Activated naive CD4-positive, alpha-beta T cell treated with anti-CD3 and anti-CD28 coated beads, Interleukin-2, amount 50 U/mL, for 72 hours (primary cell): ENCODE results near the gene PDE6A. TPM values are rescaled to one million over a fixed set of nuclear protein-coding genes. Genes with fewer than 3 reads are reported as not detected.

Source experiments
- ATAC-seq, 2 donors: fragments of 150-1000 bp; cut with Tn5 transposase; 2 replicates each; pipeline ENCODE4 v1.10.0; 2021; ENCODE audit warnings: mild to moderate bottlenecking in 2 of 2, moderate library complexity in 2 of 2
- DNase-seq, 2 donors: peaks; one replicate each; pipeline ENCODE4 v3.0.0; 2021 to 2022; ENCODE audit warnings: low spot score in 2 of 2
- H3K27ac Mint-ChIP-seq, 2 donors: one replicate each; pipeline ENCODE4 v1.8.0; 2022; ENCODE audit warnings: mild to moderate bottlenecking in 2 of 2, mixed read lengths in 2 of 2
- H3K36me3 Mint-ChIP-seq, 2 donors: one replicate each; pipeline ENCODE4 v1.8.0; 2022; ENCODE audit warnings: mixed read lengths in 2 of 2
- H3K9me3 Mint-ChIP-seq, 2 donors: one replicate each; pipeline ENCODE4 v1.8.0; 2022; ENCODE audit warnings: mixed read lengths in 2 of 2
- total RNA-seq, 2 donors: library from RNA; stranded (reverse); gene quantifications; one replicate each; pipeline ENCODE4 v1.2.3, GENCODE V29; 2022

Gene PDE6A
- not detected for total RNA-seq

GRCh38 chr5:149944666-149945065 is at the start of gene PDE6A:
TSS of gene PDE6A (minus strand) at chr5:149944793. CDS start at chr5:149944673, 120 bp downstream.
- Mint-ChIP-seq H3K9me3 (no peaks in the 10 kb centered on the region), H3K27ac (no peak within 1 kb of the TSS), H3K36me3 (no peaks in the 10 kb centered on the region)
- DNase-seq (no peak), ATAC-seq (no peak)

DNA sequence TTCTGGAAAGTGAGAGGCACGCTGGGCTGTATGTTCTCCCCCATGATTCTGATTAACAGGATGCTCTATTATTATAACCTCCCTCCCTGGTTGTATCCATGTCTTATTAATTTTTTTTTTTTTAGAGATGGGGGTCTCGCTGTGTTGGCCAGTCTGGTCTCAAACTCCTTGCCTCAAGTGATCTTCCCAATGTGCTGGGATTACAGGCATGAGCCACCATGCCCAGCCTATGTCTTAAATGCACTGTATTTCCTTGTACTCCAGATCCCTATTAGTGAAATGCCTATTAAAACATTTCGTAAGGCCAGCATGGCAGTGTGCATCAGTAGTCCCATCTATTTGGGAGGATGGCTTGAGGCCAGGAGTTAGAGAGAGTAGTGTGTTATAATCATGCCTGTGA is 48.9 kb upstream of the PDE6A start:
- Mint-ChIP-seq H3K9me3 (no peaks in the 10 kb centered on the region), H3K27ac (peak overlapping the region; percentile 45 to 73), H3K36me3 (peaks cover 0 to 6% of the 10 kb centered on the region in 2 donors)
- ATAC-seq (no peak), DNase-seq (no peak)

GRCh38 chr5:149990518-149991376 is 46.2 kb upstream of the PDE6A start:
- ATAC-seq (peak; percentile 81 to 83), DNase-seq (peak in 1 of 2 donors; percentile 64)
- H3K9me3 Mint-ChIP-seq: no peaks in the 10 kb centered on the region
- no peak overlapping the region for H3K27ac Mint-ChIP-seq
- H3K36me3 Mint-ChIP-seq: peaks cover 0 to 4% of the 10 kb centered on the region in 2 donors

DNA sequence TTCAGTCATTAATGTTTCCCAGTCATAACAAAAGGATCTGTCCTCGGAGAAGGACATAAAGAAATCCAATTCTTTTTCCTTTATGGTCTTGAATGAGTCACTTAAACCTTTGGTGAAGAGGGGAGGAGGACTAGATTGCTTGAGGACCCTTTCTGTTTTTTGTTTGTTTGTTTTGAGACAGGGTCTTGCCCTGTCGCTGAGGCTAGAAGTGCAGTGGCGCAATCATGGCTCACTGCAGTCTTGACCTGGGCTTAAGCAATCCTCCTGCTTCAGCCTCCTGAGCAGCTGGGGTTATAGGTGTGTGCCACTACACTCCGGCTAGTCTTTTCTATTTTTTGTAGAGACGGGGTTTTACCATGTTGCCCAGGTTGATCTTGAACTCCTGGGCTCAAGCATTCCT is 43.5 kb upstream of the PDE6A start:
- H3K9me3 Mint-ChIP-seq: no peaks in the 10 kb centered on the region
- DNase-seq (no peak), ATAC-seq (no peak)
- no peaks in the 10 kb centered on the region for H3K36me3 Mint-ChIP-seq
- H3K27ac Mint-ChIP-seq: no peak overlapping the region

DNA sequence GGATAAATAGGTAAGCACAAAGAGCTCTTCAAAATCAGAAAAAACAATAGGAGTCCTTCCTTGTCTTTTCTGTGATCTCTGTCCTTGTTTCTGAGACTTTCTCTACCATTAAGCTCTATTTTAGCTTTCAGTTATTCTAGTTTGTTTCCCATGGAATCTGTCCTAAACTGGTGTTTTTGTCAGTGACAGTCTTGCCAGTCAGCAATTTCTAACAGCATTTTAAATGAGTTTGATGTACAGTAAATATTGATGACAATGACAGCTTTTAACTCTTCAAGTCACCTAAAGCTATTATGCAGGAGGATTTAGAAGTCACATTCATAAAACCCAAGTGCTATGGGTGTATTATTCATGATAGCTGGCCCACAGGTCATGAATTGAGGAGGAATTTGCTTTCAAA is 37.9 kb upstream of the PDE6A start:
- Mint-ChIP-seq H3K36me3 (peaks cover 0 to 15% of the 10 kb centered on the region in 2 donors), H3K27ac (no peak overlapping the region), H3K9me3 (no peaks in the 10 kb centered on the region)
- no peak for ATAC-seq
- no peak for DNase-seq

GRCh38 chr5:149981206-149981605 is 36.6 kb upstream of the PDE6A start:
- peaks cover 0 to 17% of the 10 kb centered on the region in 2 donors for H3K36me3 Mint-ChIP-seq

GRCh38 chr5:149979896-149980295 is 35.3 kb upstream of the PDE6A start:
- H3K36me3 Mint-ChIP-seq: peaks cover 0 to 22% of the 10 kb centered on the region in 2 donors
- DNase-seq (no peak), ATAC-seq (no peak)
- no peaks in the 10 kb centered on the region for H3K9me3 Mint-ChIP-seq
- no peak overlapping the region for H3K27ac Mint-ChIP-seq

More at GRCh38 chr5:149981206-149981605, 36.6 kb upstream of the PDE6A start:
- Mint-ChIP-seq H3K27ac (no peak overlapping the region), H3K9me3 (no peaks in the 10 kb centered on the region)
- DNase-seq (no peak), ATAC-seq (no peak)

GRCh38 chr5:149975409-149975808 is 30.8 kb upstream of the PDE6A start:
- peaks cover 0 to 14% of the 10 kb centered on the region in 2 donors for H3K36me3 Mint-ChIP-seq
- ATAC-seq: no peak

GRCh38 chr5:149969181-149969930 is 24.8 kb upstream of the PDE6A start:
- H3K27ac Mint-ChIP-seq: peak overlapping the region in 1 of 2 donors; percentile 28
- H3K9me3 Mint-ChIP-seq: no peaks in the 10 kb centered on the region
- no peak for ATAC-seq
- peaks cover 0 to 4% of the 10 kb centered on the region in 2 donors for H3K36me3 Mint-ChIP-seq
- DNase-seq: no peak

More at GRCh38 chr5:149975409-149975808, 30.8 kb upstream of the PDE6A start:
- no peaks in the 10 kb centered on the region for H3K9me3 Mint-ChIP-seq
- H3K27ac Mint-ChIP-seq: no peak overlapping the region
- DNase-seq: no peak

- Mint-ChIP-seq H3K9me3 (no peaks in the 10 kb centered on the region), H3K36me3 (peaks cover 0 to 4% of the 10 kb centered on the region in 2 donors), H3K27ac (no peak overlapping the region)
- ATAC-seq (no peak), DNase-seq (no peak)
Observed at GRCh38 chr5:149966946-149967345, 22.4 kb upstream of the PDE6A start.

GRCh38 chr5:149963729-149964128 is 19.1 kb upstream of the PDE6A start:
- Mint-ChIP-seq H3K36me3 (peaks cover 0 to 9% of the 10 kb centered on the region in 2 donors), H3K9me3 (no peaks in the 10 kb centered on the region), H3K27ac (no peak overlapping the region)
- ATAC-seq: no peak
- DNase-seq: no peak

GRCh38 chr5:149962601-149963300 is 18.2 kb upstream of the PDE6A start:
- no peaks in the 10 kb centered on the region for H3K9me3 Mint-ChIP-seq
- DNase-seq: no peak
- ATAC-seq: no peak
- H3K27ac Mint-ChIP-seq: peak overlapping the region in 1 of 2 donors; percentile 99
- peaks cover 0 to 9% of the 10 kb centered on the region in 2 donors for H3K36me3 Mint-ChIP-seq

- H3K27ac Mint-ChIP-seq: peak overlapping the region in 1 of 2 donors; percentile 99
- no peaks in the 10 kb centered on the region for H3K9me3 Mint-ChIP-seq
- H3K36me3 Mint-ChIP-seq: peaks cover 0 to 9% of the 10 kb centered on the region in 2 donors
- ATAC-seq: no peak
- no peak for DNase-seq
Observed at GRCh38 chr5:149961957-149962409, 17.4 kb upstream of the PDE6A start.

DNA sequence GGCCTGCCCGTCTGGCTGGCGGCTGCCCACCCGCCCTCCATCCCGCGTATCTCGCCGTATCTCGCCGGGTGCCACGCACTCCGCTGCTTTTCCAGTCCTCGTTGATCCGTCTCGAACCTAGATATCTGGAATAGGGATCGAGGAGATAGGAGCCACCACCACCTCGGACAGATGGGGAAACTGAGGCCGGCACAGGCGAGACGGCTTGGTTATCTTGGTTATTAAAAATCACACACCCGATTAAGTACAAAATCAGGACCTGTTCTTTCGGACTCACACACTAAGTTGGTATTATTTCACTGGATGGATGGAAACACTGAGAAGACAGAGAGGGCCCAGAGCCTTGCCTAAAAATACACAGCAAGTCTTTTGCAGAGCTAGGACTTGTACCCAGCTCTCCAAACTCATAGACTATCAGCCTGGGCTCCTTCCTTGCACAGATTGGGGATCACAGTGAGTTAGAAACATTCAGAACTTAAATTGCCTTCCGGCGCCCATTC is 16.6 kb upstream of the PDE6A start:
- H3K27ac Mint-ChIP-seq: peak overlapping the region; percentile 73 to 99
- no peaks in the 10 kb centered on the region for H3K9me3 Mint-ChIP-seq
- H3K36me3 Mint-ChIP-seq: peaks cover 0 to 9% of the 10 kb centered on the region in 2 donors

GRCh38 chr5:149960272-149961185 is 15.9 kb upstream of the PDE6A start, which contains the start of gene SLC26A2:
TSS of gene SLC26A2 (plus strand) at chr5:149960758. CDS start at chr5:149977653, 16,895 bp downstream.
- DNase-seq (peak; percentile 91 to 97), ATAC-seq (peak; percentile 96 to 97)
- peaks cover 0 to 9% of the 10 kb centered on the region in 2 donors for H3K36me3 Mint-ChIP-seq
- peak within 1 kb of the TSS; percentile 99 for H3K27ac Mint-ChIP-seq
- H3K9me3 Mint-ChIP-seq: no peaks in the 10 kb centered on the region

More for the DNA sequence above, 16.6 kb upstream of the PDE6A start:
- DNase-seq (no peak), ATAC-seq (no peak)
